Astrocyte (in vitro differentiated cells and primary cell): ENCODE results near the gene GTF3C6. TPM values are rescaled to one million over a fixed set of nuclear protein-coding genes. Genes with fewer than 3 reads are reported as not detected.
"Not testable (repeated sequence)": the region's sequence is repeated elsewhere in the genome, so short reads cannot be mapped to it uniquely, and the experiment has no call there.

Experiments
- DNase-seq: peaks from one replicate; pipeline ENCODE4 v3.0.0-alpha.2; 2010; ENCODE audit warnings: low read depth
- FAIRE-seq: peaks from 2 replicates; lab custom pipeline; 2011; peaks lifted over from hg19 to GRCh38; lab: Jason Lieb, UNC
- H2AFZ ChIP-seq: 2 replicates; pipeline ENCODE4 v1.6.0; 2012; ENCODE audit warnings: low read depth, low read length, inconsistent platforms
- H3K27ac ChIP-seq: 2 replicates; pipeline ENCODE4 v1.5.1; 2011; ENCODE audit warnings: low read depth, low read length, inconsistent platforms
- H3K27me3 ChIP-seq: 2 replicates; pipeline ENCODE4 v1.6.0; 2011; ENCODE audit warnings: low read length, inconsistent platforms; ENCODE audit not compliant: insufficient read depth
- H3K36me3 ChIP-seq: 2 replicates; pipeline ENCODE4 v1.5.1; 2011; ENCODE audit warnings: low read length, inconsistent platforms; ENCODE audit not compliant: insufficient read depth
- H3K4me1 ChIP-seq: 2 replicates; pipeline ENCODE4 v1.5.1; 2011; ENCODE audit warnings: low read length, inconsistent platforms; ENCODE audit not compliant: insufficient read depth
- H3K4me2 ChIP-seq: 2 replicates; pipeline ENCODE4 v1.6.0; 2012; ENCODE audit warnings: low read length, inconsistent platforms
- H3K4me3 ChIP-seq: 2 replicates; pipeline ENCODE4 v1.5.1; 2011; ENCODE audit warnings: low read depth, mild to moderate bottlenecking, low read length, inconsistent platforms; ENCODE audit not compliant: insufficient read depth
- H3K79me2 ChIP-seq: 2 replicates; pipeline ENCODE4 v1.6.0; 2012; ENCODE audit warnings: mild to moderate bottlenecking, low read length, inconsistent platforms; ENCODE audit not compliant: insufficient read depth
- H3K9ac ChIP-seq: 2 replicates; pipeline ENCODE4 v1.6.0; 2012; ENCODE audit warnings: mild to moderate bottlenecking, low read length, inconsistent platforms
- H3K9me3 ChIP-seq: 2 replicates; pipeline ENCODE4 v1.5.1; 2012; ENCODE audit warnings: low read depth, mild to moderate bottlenecking, low read length, inconsistent platforms; ENCODE audit not compliant: insufficient read depth
- H4K20me1 ChIP-seq: 2 replicates; pipeline ENCODE4 v1.6.0; 2012; ENCODE audit warnings: low read length, inconsistent platforms; ENCODE audit not compliant: insufficient read depth
- H3K27ac Mint-ChIP-seq: one replicate; pipeline ENCODE4 v1.8.0; 2021; ENCODE audit warnings: mild to moderate bottlenecking, mixed read lengths; ENCODE audit not compliant: unreplicated experiment
- H3K27me3 Mint-ChIP-seq: one replicate; pipeline ENCODE4 v1.8.0; 2021; ENCODE audit warnings: low read depth, mixed read lengths; ENCODE audit not compliant: unreplicated experiment
- H3K36me3 Mint-ChIP-seq: one replicate; pipeline ENCODE4 v1.8.0; 2021; ENCODE audit warnings: low read depth, mixed read lengths; ENCODE audit not compliant: unreplicated experiment
- H3K4me1 Mint-ChIP-seq: one replicate; pipeline ENCODE4 v1.8.0; 2021; ENCODE audit warnings: low read depth, mixed read lengths; ENCODE audit not compliant: unreplicated experiment
- H3K4me3 Mint-ChIP-seq: one replicate; pipeline ENCODE4 v1.8.0; 2021; ENCODE audit warnings: mild to moderate bottlenecking, moderate library complexity, mixed read lengths; ENCODE audit not compliant: unreplicated experiment
- H3K9me3 Mint-ChIP-seq: one replicate; pipeline ENCODE4 v1.8.0; 2021; ENCODE audit warnings: mild to moderate bottlenecking, mixed read lengths; ENCODE audit not compliant: unreplicated experiment
- CTCF ChIP-seq: IDR thresholded peaks from 2 replicates; pipeline ENCODE4 v1.5.1; 2011; ENCODE audit warnings: low read depth, mild to moderate bottlenecking, inconsistent platforms, low read length, moderate library complexity; ENCODE audit not compliant: insufficient read depth
- EZH2 ChIP-seq: IDR thresholded peaks from 2 replicates; pipeline ENCODE4 v1.6.1; 2012; ENCODE audit warnings: mild to moderate bottlenecking, low read length, inconsistent platforms; ENCODE audit not compliant: insufficient read depth
- total RNA-seq: library from RNA; stranded (reverse); gene quantifications from 2 replicates; pipeline ENCODE4 v1.2.1, GENCODE V29; 2021

GTF3C6 gene
- total RNA-seq, 1 donor from 2014 or later, result 116 TPM

GRCh38 chr6:110953633-110954303 lies 4.7 kb upstream of the GTF3C6 start:
- H3K9me3 ChIP-seq, result no peaks in the 10 kb centered on the region
- no peaks in the 10 kb centered on the region for H3K27me3 Mint-ChIP-seq
- H3K4me2 ChIP-seq, result no peak overlapping the region
- FAIRE-seq, result no peak
- no peaks in the 10 kb centered on the region for H3K9me3 Mint-ChIP-seq
- H2AFZ ChIP-seq, result no peak overlapping the region
- no peak overlapping the region for H3K27ac Mint-ChIP-seq
- TF ChIP-seq EZH2 (no peak), CTCF (no peak)
- H3K4me1 ChIP-seq, result peaks cover 11% of the 10 kb centered on the region
- no peak overlapping the region for H3K4me3 ChIP-seq
- H3K9ac ChIP-seq, result no peak overlapping the region
- no peak overlapping the region for H3K4me3 Mint-ChIP-seq
- no peaks in the 10 kb centered on the region for H3K36me3 Mint-ChIP-seq
- peaks cover 6% of the 10 kb centered on the region for H3K79me2 ChIP-seq
- H3K36me3 ChIP-seq, result no peaks in the 10 kb centered on the region
- no peak for DNase-seq
- H3K27me3 ChIP-seq, result no peaks in the 10 kb centered on the region
- H3K27ac ChIP-seq, result no peak overlapping the region
- H3K4me1 Mint-ChIP-seq, result peaks cover 17% of the 10 kb centered on the region
- no peaks in the 10 kb centered on the region for H4K20me1 ChIP-seq

DNA sequence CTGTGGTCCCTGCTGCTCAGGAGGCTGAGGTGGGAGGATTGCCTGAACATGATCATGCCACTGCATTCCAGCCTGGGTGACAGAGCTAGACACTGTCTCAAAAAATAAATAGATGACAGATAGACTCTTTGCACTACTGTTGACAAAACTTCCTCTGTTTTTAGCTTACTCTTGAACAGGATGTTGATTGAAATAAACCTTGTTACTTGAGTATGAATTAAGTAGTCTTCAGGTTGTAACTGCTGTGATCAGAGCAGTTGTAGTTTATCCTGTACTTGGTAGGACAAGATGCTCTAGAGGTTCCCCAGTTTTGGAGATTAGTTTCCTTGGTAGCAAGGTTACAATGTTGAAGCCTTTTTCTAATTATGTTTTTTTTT lies 1.5 kb downstream of the GTF3C6 start:
- FAIRE-seq, result no peak
- H3K36me3 ChIP-seq, result peaks cover 19% of the 10 kb centered on the region
- H3K27ac ChIP-seq, result no peak overlapping the region
- peaks cover 4% of the 10 kb centered on the region for H3K4me1 Mint-ChIP-seq
- no peak overlapping the region for H3K9ac ChIP-seq
- no peak overlapping the region for H3K4me3 Mint-ChIP-seq
- peak overlapping the region; percentile 87 for H3K4me2 ChIP-seq
- no peak for TF ChIP-seq CTCF
- no peak for TF ChIP-seq EZH2
- no peaks in the 10 kb centered on the region for H3K9me3 ChIP-seq
- DNase-seq, result no peak
- H3K27me3 Mint-ChIP-seq, result no peaks in the 10 kb centered on the region
- no peaks in the 10 kb centered on the region for H4K20me1 ChIP-seq
- peaks cover 21% of the 10 kb centered on the region for H3K79me2 ChIP-seq
- H3K4me3 ChIP-seq, result no peak overlapping the region
- H3K4me1 ChIP-seq, result peaks cover 7% of the 10 kb centered on the region
- no peak overlapping the region for H3K27ac Mint-ChIP-seq
- peaks cover 8% of the 10 kb centered on the region for H3K36me3 Mint-ChIP-seq
- H2AFZ ChIP-seq, result no peak overlapping the region
- H3K9me3 Mint-ChIP-seq, result no peaks in the 10 kb centered on the region
- H3K27me3 ChIP-seq, result no peaks in the 10 kb centered on the region

DNA sequence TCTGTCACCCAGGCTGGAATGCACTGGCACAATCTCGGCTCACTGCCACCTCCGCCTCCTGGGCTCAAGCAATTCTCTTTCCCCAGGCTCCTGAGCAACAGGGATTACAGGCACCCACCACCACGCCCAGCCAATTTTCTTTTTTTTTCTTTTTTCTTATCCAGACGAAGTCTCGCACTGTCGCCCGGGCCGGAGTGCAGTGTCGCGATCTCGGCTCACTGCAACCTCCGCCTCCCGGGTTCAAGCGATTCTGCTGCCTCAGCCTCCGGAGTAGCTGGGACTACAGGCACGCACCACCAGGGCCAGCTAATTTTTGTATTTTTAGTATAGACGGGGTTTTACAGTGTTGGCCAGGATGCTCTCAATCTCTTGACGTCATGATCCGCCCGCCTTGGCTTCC lies 4.1 kb downstream of the GTF3C6 start:
- not testable (repeated sequence) for H4K20me1 ChIP-seq, H3K4me1 Mint-ChIP-seq, H3K4me3 Mint-ChIP-seq, H3K9me3 Mint-ChIP-seq, H3K4me3 ChIP-seq, H3K4me2 ChIP-seq, H3K9ac ChIP-seq, FAIRE-seq, H3K27ac ChIP-seq, H3K27me3 ChIP-seq, DNase-seq, H3K27ac Mint-ChIP-seq, H3K9me3 ChIP-seq, H2AFZ ChIP-seq, H3K4me1 ChIP-seq, H3K27me3 Mint-ChIP-seq
- peaks cover 18% of the 10 kb centered on the region for H3K36me3 Mint-ChIP-seq
- H3K36me3 ChIP-seq, result peaks cover 37% of the 10 kb centered on the region
- H3K79me2 ChIP-seq, result peaks cover 21% of the 10 kb centered on the region
